ENCODE measurements around the gene SLC17A3.

- TF ChIP-seq EZH2 (IDR thresholded peaks at IDR 0.05; ENCODE audit: low read depth, unreplicated experiment) (no peak), CTCF (conservative IDR thresholded peaks at IDR 0.05; ENCODE audit: low read depth in 2 of 2) (no peak), POLR2AphosphoS5 (IDR thresholded peaks at IDR 0.05; ENCODE audit: low read depth) (no peak), REST (IDR thresholded peaks at IDR 0.05; ENCODE audit: unreplicated experiment) (no peak), EZH2phosphoT487 (IDR thresholded peaks at IDR 0.05; ENCODE audit: unreplicated experiment) (no peak), ZNF331 (CRISPR knock-in tag; IDR thresholded peaks at IDR 0.05; ENCODE audit: low read depth) (no peak), JUNB (IDR thresholded peaks at IDR 0.05; ENCODE audit: unreplicated experiment) (no peak), STAT1 (IDR thresholded peaks at IDR 0.05; ENCODE audit: unreplicated experiment) (no peak)
Observed at GRCh38 chr6:25831532-25832306, 42.3 kb downstream of the SLC17A3 start, which contains the start of gene SLC17A1.
